Neural cell (in vitro differentiated cells): Measurements from ENCODE around the gene FDPS.

ENCODE experiments used
- EP300 ChIP-seq: fragments of 450-650 bp; conservative IDR thresholded peaks from 2 replicates; pipeline ENCODE4 v1.6.1; 2014; ENCODE audit warnings: antibody characterized with exemption, mild to moderate bottlenecking, moderate library complexity; ENCODE audit not compliant: poor library complexity, severe bottlenecking
- EZH2 ChIP-seq: fragments of 200-600, 300-800 bp; shearing (Covaris generic), sonication (generic); IDR thresholded peaks from 2 replicates; pipeline ENCODE4 v1.6.1; 2014; ENCODE audit warnings: antibody characterized with exemption, low read length, borderline replicate concordance, mild to moderate bottlenecking; ENCODE audit not compliant: insufficient read depth, poor library complexity, severe bottlenecking
- RAD21 ChIP-seq: fragments of 450-650 bp; conservative IDR thresholded peaks from 2 replicates; pipeline ENCODE4 v1.6.1; 2014; ENCODE audit warnings: antibody characterized with exemption, mild to moderate bottlenecking, moderate library complexity
- SMC3 ChIP-seq: fragments of 450-650 bp; conservative IDR thresholded peaks from 2 replicates; pipeline ENCODE4 v1.6.1; 2014; ENCODE audit warnings: antibody characterized with exemption, mild to moderate bottlenecking, moderate library complexity; ENCODE audit not compliant: poor library complexity
- TAF1 ChIP-seq: IDR thresholded peaks from 2 replicates; pipeline ENCODE4 v1.6.1; 2012; ENCODE audit warnings: low read depth
- TF ChIP-seq, protein P1 (sequence below): fragments of 450-650 bp; IDR thresholded peaks from 2 replicates; pipeline ENCODE4 v1.5.1; 2014; ENCODE audit warnings: antibody characterized with exemption, mild to moderate bottlenecking, moderate library complexity; ENCODE audit not compliant: poor library complexity, severe bottlenecking
- TF ChIP-seq, protein P2 (sequence below): IDR thresholded peaks from 2 replicates; pipeline ENCODE4 v1.6.1; 2012; ENCODE audit warnings: borderline replicate concordance

DNA sequence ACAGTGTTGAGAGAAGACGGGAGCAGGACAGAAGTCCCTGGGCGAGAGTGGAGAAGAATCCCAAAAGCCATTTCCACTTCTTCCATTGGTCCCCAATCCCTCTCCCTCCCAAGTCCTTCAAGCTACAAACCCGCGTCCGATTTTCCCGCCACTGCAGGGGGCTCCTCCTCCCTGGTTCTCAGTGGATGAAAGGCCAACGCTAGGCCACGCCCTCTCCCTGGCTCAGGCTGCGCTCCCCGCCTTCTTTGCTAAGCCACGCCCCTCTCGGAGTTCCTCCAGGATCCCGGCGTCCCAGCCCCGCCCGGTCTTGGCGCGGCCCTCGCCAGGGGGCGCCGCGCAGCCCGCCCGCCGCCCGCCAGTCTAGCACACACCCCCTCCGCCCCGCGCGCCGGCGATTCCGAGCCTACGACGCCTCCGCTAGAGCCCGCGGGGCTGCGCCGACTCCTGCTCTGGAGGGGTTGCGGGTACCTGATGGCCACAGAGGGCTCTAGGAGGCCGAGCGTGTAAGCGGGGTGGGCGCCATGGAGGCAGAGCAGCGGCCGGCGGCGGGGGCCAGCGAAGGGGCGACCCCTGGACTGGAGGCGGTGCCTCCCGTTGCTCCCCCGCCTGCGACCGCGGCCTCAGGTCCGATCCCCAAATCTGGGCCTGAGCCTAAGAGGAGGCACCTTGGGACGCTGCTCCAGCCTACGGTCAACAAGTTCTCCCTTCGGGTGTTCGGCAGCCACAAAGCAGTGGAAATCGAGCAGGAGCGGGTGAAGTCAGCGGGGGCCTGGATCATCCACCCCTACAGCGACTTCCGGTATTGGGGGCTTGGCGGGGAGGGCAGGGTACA lies 31.4 kb upstream of the FDPS start, which contains the start of gene HCN3:
- TF ChIP-seq, protein P1, sequence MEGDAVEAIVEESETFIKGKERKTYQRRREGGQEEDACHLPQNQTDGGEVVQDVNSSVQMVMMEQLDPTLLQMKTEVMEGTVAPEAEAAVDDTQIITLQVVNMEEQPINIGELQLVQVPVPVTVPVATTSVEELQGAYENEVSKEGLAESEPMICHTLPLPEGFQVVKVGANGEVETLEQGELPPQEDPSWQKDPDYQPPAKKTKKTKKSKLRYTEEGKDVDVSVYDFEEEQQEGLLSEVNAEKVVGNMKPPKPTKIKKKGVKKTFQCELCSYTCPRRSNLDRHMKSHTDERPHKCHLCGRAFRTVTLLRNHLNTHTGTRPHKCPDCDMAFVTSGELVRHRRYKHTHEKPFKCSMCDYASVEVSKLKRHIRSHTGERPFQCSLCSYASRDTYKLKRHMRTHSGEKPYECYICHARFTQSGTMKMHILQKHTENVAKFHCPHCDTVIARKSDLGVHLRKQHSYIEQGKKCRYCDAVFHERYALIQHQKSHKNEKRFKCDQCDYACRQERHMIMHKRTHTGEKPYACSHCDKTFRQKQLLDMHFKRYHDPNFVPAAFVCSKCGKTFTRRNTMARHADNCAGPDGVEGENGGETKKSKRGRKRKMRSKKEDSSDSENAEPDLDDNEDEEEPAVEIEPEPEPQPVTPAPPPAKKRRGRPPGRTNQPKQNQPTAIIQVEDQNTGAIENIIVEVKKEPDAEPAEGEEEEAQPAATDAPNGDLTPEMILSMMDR: peak; percentile 89
- peak; percentile 75 for TF ChIP-seq RAD21
- TF ChIP-seq SMC3: peak; percentile 90
- TF ChIP-seq, protein P2, sequence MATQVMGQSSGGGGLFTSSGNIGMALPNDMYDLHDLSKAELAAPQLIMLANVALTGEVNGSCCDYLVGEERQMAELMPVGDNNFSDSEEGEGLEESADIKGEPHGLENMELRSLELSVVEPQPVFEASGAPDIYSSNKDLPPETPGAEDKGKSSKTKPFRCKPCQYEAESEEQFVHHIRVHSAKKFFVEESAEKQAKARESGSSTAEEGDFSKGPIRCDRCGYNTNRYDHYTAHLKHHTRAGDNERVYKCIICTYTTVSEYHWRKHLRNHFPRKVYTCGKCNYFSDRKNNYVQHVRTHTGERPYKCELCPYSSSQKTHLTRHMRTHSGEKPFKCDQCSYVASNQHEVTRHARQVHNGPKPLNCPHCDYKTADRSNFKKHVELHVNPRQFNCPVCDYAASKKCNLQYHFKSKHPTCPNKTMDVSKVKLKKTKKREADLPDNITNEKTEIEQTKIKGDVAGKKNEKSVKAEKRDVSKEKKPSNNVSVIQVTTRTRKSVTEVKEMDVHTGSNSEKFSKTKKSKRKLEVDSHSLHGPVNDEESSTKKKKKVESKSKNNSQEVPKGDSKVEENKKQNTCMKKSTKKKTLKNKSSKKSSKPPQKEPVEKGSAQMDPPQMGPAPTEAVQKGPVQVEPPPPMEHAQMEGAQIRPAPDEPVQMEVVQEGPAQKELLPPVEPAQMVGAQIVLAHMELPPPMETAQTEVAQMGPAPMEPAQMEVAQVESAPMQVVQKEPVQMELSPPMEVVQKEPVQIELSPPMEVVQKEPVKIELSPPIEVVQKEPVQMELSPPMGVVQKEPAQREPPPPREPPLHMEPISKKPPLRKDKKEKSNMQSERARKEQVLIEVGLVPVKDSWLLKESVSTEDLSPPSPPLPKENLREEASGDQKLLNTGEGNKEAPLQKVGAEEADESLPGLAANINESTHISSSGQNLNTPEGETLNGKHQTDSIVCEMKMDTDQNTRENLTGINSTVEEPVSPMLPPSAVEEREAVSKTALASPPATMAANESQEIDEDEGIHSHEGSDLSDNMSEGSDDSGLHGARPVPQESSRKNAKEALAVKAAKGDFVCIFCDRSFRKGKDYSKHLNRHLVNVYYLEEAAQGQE: peak; percentile 65
- peak; percentile 14 for TF ChIP-seq EP300
- TF ChIP-seq TAF1: peak; percentile 54
- no peak for TF ChIP-seq EZH2
